HL-60 (cell line): Measurements from ENCODE around the gene TLR8.

ENCODE experiments used
- DNase-seq, 2 experiments: peaks; one replicate each; pipeline ENCODE4 v3.0.0-alpha.2; 2010 to 2020; ENCODE audit warnings: low read depth in 1 of 2, low spot score in 1 of 2
- H3K27ac ChIP-seq: fragments of 250-450 bp; sonication (Bioruptor Pico); replicated peaks from 2 replicates; pipeline ENCODE4 v1.5.1; 2020; ENCODE audit warnings: mild to moderate bottlenecking, moderate library complexity
- H3K27me3 ChIP-seq: fragments of 250-450 bp; sonication (Bioruptor Pico); 2 replicates; pipeline ENCODE4 v1.5.1; 2021; ENCODE audit warnings: mild to moderate bottlenecking, moderate library complexity; ENCODE audit not compliant: insufficient read depth, poor library complexity, severe bottlenecking
- H3K4me3 ChIP-seq: replicated peaks from 2 replicates; pipeline ENCODE4 v1.5.1; 2011; ENCODE audit warnings: mild to moderate bottlenecking, control low read depth, low read length; ENCODE audit not compliant: insufficient read depth
- CTCF ChIP-seq: IDR thresholded peaks from one replicate; pipeline ENCODE4 v1.5.1; 2011; ENCODE audit warnings: low read length, control low read depth, inconsistent platforms; ENCODE audit not compliant: insufficient read depth
- GABPA ChIP-seq: IDR thresholded peaks from 2 replicates; pipeline ENCODE4 v1.6.1; 2012; ENCODE audit warnings: low read depth
- POLR2AphosphoS5 ChIP-seq: IDR thresholded peaks from 2 replicates; pipeline ENCODE4 v1.6.1; 2012; ENCODE audit warnings: low read depth
- SPI1 ChIP-seq: IDR thresholded peaks from 2 replicates; pipeline ENCODE4 v1.6.1; 2012; ENCODE audit warnings: low read depth, mild to moderate bottlenecking, borderline replicate concordance
- TF ChIP-seq, protein P1 (sequence below): IDR thresholded peaks from 2 replicates; pipeline ENCODE4 v1.6.1; 2012; ENCODE audit warnings: low read depth; ENCODE audit not compliant: insufficient replicate concordance

The TLR8 gene

DNA sequence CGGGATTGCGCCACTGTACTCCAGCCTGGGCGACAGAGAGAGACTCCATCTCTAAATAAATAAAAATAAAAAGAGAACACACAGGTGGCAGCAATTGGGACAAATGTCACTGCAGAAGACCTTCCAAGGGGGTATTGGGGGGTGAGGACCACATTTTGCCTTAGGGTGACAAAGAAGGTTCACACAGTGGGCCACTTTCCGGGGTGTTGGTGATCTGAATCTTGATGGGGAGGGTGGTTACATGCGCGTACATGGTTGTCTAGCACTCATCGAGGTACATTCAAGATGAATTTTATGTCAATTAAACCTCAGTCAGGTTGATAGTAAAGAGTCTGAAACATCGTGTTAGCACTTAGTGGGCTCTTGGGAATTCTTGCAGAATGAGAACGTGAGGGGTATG lies 48.0 kb downstream of the TLR8 start:
- no peak overlapping the region for H3K4me3 ChIP-seq
- DNase-seq, result no peak
- H3K27ac ChIP-seq, result peak overlapping the region; percentile 99
- no peak for TF ChIP-seq CTCF
- TF ChIP-seq POLR2AphosphoS5, result no peak
- no peaks in the 10 kb centered on the region for H3K27me3 ChIP-seq

GRCh38 chrX:12954981-12955380 lies 48.6 kb downstream of the TLR8 start:
- peak; percentile 67; the same call in 1 of the 2 replicates for TF ChIP-seq SPI1
- peak; percentile 55; the same call in 1 of the 2 replicates for TF ChIP-seq POLR2AphosphoS5
- TF ChIP-seq, protein P1, sequence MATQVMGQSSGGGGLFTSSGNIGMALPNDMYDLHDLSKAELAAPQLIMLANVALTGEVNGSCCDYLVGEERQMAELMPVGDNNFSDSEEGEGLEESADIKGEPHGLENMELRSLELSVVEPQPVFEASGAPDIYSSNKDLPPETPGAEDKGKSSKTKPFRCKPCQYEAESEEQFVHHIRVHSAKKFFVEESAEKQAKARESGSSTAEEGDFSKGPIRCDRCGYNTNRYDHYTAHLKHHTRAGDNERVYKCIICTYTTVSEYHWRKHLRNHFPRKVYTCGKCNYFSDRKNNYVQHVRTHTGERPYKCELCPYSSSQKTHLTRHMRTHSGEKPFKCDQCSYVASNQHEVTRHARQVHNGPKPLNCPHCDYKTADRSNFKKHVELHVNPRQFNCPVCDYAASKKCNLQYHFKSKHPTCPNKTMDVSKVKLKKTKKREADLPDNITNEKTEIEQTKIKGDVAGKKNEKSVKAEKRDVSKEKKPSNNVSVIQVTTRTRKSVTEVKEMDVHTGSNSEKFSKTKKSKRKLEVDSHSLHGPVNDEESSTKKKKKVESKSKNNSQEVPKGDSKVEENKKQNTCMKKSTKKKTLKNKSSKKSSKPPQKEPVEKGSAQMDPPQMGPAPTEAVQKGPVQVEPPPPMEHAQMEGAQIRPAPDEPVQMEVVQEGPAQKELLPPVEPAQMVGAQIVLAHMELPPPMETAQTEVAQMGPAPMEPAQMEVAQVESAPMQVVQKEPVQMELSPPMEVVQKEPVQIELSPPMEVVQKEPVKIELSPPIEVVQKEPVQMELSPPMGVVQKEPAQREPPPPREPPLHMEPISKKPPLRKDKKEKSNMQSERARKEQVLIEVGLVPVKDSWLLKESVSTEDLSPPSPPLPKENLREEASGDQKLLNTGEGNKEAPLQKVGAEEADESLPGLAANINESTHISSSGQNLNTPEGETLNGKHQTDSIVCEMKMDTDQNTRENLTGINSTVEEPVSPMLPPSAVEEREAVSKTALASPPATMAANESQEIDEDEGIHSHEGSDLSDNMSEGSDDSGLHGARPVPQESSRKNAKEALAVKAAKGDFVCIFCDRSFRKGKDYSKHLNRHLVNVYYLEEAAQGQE, result no peak
- H3K27ac ChIP-seq, result peak overlapping the region; percentile 99
- H3K27me3 ChIP-seq, result no peaks in the 10 kb centered on the region
- no peak overlapping the region for H3K4me3 ChIP-seq
- DNase-seq, result peak in 1 of 2 experiments; percentile 85

- DNase-seq, result peak; percentile 94 to 99
Observed at GRCh38 chrX:12955882-12956703, 49.7 kb downstream of the TLR8 start.

More at GRCh38 chrX:12955882-12956703, 49.7 kb downstream of the TLR8 start:
- TF ChIP-seq CTCF (no peak), GABPA (no peak), POLR2AphosphoS5 (peak; percentile 91), SPI1 (no peak; the same call in 1 of the 2 replicates)
- TF ChIP-seq, protein P1, result peak; percentile 36
- no peaks in the 10 kb centered on the region for H3K27me3 ChIP-seq
- H3K27ac ChIP-seq, result peak overlapping the region; percentile 99
- H3K4me3 ChIP-seq, result peak overlapping the region; percentile 16; the same call in 1 of the 2 replicates
